Measurements from ENCODE around the gene OXCT2.
"Not testable (repeated sequence)": the region's sequence is repeated elsewhere in the genome, so short reads cannot be mapped to it uniquely, and the experiment has no call there.

GRCh38 chr1:39798859-39799769 lies 28.0 kb upstream of the OXCT2 start:
- TF ChIP-seq CTCF (IDR thresholded peaks at IDR 0.05) (peak in 1 of 7 experiments; percentile 3), POLR2AphosphoS5 (IDR thresholded peaks at IDR 0.05) (peak in 1 of 3 donors; percentile 44)
- TF ChIP-seq POLR2A, EP300 (IDR thresholded peaks at IDR 0.05): not testable (repeated sequence)
